Ishikawa (cell line): ENCODE measurements around the gene SCN8A.

Experiments used
- CEBPB ChIP-seq: IDR thresholded peaks from 2 replicates; pipeline ENCODE4 v1.6.1; 2012
- CREB1 ChIP-seq: IDR thresholded peaks from 2 replicates; pipeline ENCODE4 v1.6.1; 2012; ENCODE audit warnings: low read depth
- EGR1 ChIP-seq: IDR thresholded peaks from 2 replicates; pipeline ENCODE4 v1.6.1; 2012
- FOXM1 ChIP-seq: IDR thresholded peaks from 2 replicates; pipeline ENCODE4 v1.6.1; 2012; ENCODE audit warnings: low read depth, borderline replicate concordance
- NFIC ChIP-seq: IDR thresholded peaks from 2 replicates; pipeline ENCODE4 v1.6.1; 2012
- RAD21 ChIP-seq: IDR thresholded peaks from 2 replicates; pipeline ENCODE4 v1.6.1; 2012; ENCODE audit warnings: low read depth
- TAF1 ChIP-seq: IDR thresholded peaks from 2 replicates; pipeline ENCODE4 v1.6.1; 2012; ENCODE audit warnings: low read depth, mild to moderate bottlenecking
- TEAD4 ChIP-seq: IDR thresholded peaks from 2 replicates; pipeline ENCODE4 v1.6.1; 2012
- USF1 ChIP-seq: IDR thresholded peaks from 2 replicates; pipeline ENCODE4 v1.6.1; 2012
- YY1 ChIP-seq: IDR thresholded peaks from 2 replicates; pipeline ENCODE4 v1.6.1; 2012; ENCODE audit warnings: low read depth
- TF ChIP-seq, protein P1 (sequence below): IDR thresholded peaks from 2 replicates; pipeline ENCODE4 v1.6.1; 2012; ENCODE audit warnings: low read depth, mild to moderate bottlenecking

DNA sequence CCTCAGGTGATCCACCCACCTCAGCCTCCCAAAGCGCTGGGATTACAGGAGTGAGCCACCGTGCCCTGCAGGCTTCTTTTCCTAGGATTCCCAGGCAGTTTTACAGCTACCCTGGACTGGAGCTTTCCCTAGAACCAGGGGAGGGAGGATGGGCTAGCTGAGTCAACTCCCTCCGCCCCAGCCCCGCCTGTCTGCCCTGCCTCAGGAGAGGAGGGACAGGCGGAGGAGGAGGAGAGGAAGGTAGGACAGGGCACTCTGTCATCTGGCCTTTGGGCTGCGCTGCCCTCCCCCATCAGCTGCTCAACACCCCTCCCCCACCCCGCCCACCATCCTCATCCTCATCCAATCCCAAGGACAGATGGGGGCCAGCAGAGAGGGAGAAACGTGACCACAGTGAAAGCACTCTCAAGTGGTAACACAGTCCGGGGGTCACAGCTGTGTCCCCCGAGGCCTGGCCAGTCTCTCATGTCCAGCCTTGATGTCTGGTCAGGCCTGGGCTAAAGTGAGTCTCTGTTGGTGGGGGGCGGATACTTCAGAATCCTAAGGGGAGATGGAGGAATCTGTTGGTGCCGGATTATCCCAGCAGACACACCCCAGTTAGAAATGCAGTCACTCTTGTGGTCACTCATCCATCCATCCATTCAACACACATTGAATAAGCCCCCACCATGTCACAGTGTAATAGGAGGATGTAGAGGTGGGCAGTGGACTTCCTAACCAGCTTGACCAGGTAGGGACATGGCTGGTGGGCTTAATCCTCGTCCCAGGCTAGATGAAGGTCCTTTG is 245.2 kb downstream of the SCN8A start:
- no peak for TF ChIP-seq TEAD4
- TF ChIP-seq CEBPB, result no peak
- TF ChIP-seq USF1, result no peak
- TF ChIP-seq FOXM1, result no peak
- no peak for TF ChIP-seq TAF1
- TF ChIP-seq CREB1, result no peak
- no peak for TF ChIP-seq YY1
- no peak for TF ChIP-seq EGR1
- TF ChIP-seq, protein P1, sequence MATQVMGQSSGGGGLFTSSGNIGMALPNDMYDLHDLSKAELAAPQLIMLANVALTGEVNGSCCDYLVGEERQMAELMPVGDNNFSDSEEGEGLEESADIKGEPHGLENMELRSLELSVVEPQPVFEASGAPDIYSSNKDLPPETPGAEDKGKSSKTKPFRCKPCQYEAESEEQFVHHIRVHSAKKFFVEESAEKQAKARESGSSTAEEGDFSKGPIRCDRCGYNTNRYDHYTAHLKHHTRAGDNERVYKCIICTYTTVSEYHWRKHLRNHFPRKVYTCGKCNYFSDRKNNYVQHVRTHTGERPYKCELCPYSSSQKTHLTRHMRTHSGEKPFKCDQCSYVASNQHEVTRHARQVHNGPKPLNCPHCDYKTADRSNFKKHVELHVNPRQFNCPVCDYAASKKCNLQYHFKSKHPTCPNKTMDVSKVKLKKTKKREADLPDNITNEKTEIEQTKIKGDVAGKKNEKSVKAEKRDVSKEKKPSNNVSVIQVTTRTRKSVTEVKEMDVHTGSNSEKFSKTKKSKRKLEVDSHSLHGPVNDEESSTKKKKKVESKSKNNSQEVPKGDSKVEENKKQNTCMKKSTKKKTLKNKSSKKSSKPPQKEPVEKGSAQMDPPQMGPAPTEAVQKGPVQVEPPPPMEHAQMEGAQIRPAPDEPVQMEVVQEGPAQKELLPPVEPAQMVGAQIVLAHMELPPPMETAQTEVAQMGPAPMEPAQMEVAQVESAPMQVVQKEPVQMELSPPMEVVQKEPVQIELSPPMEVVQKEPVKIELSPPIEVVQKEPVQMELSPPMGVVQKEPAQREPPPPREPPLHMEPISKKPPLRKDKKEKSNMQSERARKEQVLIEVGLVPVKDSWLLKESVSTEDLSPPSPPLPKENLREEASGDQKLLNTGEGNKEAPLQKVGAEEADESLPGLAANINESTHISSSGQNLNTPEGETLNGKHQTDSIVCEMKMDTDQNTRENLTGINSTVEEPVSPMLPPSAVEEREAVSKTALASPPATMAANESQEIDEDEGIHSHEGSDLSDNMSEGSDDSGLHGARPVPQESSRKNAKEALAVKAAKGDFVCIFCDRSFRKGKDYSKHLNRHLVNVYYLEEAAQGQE, result no peak
- no peak for TF ChIP-seq RAD21
- no peak for TF ChIP-seq NFIC
